HG03457 (cell line): ENCODE measurements around the gene DMD.
"Not testable (repeated sequence)": the region's sequence is repeated elsewhere in the genome, so short reads cannot be mapped to it uniquely, and the experiment has no call there.

Experiments
- ATAC-seq: cut with Tn5 transposase; IDR thresholded peaks from one replicate; pipeline ENCODE4 v1.9.1; 2021; ENCODE audit warnings: moderate number of reproducible peaks; ENCODE audit not compliant: unreplicated experiment

The DMD gene

GRCh38 chrX:31470753-31471152, 1740.6 kb downstream of the DMD start:
- ATAC-seq: not testable (repeated sequence)

- ATAC-seq: no peak
Measured at GRCh38 chrX:31464306-31464915, 1746.9 kb downstream of the DMD start.

- ATAC-seq: no peak
Measured at GRCh38 chrX:31461266-31461665, 1750.1 kb downstream of the DMD start.

GRCh38 chrX:31459361-31459760, 1752.0 kb downstream of the DMD start:
- ATAC-seq: no peak

- ATAC-seq: no peak
Measured at GRCh38 chrX:31449965-31450364, 1761.4 kb downstream of the DMD start.

- ATAC-seq: no peak
Measured at GRCh38 chrX:31449081-31449480, 1762.3 kb downstream of the DMD start.

- no peak for ATAC-seq
Measured at GRCh38 chrX:31445542-31445941, 1765.8 kb downstream of the DMD start.

GRCh38 chrX:31443654-31444053, 1767.7 kb downstream of the DMD start:
- ATAC-seq: no peak

- ATAC-seq: no peak
Measured at GRCh38 chrX:31440546-31440945, 1770.8 kb downstream of the DMD start.

GRCh38 chrX:31436424-31436823, 1774.9 kb downstream of the DMD start:
- ATAC-seq: no peak

GRCh38 chrX:31435592-31435991, 1775.8 kb downstream of the DMD start:
- ATAC-seq: no peak

GRCh38 chrX:31433856-31434255, 1777.5 kb downstream of the DMD start:
- ATAC-seq: no peak

- no peak for ATAC-seq
Measured at GRCh38 chrX:31429915-31430314, 1781.4 kb downstream of the DMD start.

GRCh38 chrX:31423609-31424189, 1787.7 kb downstream of the DMD start:
- no peak for ATAC-seq

GRCh38 chrX:31421441-31421840, 1789.9 kb downstream of the DMD start:
- ATAC-seq: no peak

- no peak for ATAC-seq
Measured at GRCh38 chrX:31420711-31421151, 1790.6 kb downstream of the DMD start.

GRCh38 chrX:31420302-31420701, 1791.0 kb downstream of the DMD start:
- no peak for ATAC-seq

GRCh38 chrX:31397119-31397518, 1814.2 kb downstream of the DMD start:
- ATAC-seq: no peak

- no peak for ATAC-seq
Measured at GRCh38 chrX:31392513-31392912, 1818.8 kb downstream of the DMD start.

- ATAC-seq: no peak
Measured at GRCh38 chrX:31388946-31389345, 1822.4 kb downstream of the DMD start.

- ATAC-seq: no peak
Measured at GRCh38 chrX:31384471-31384870, 1826.9 kb downstream of the DMD start.

GRCh38 chrX:31383991-31384390, 1827.4 kb downstream of the DMD start:
- no peak for ATAC-seq

GRCh38 chrX:31378973-31379372, 1832.4 kb downstream of the DMD start:
- ATAC-seq: not testable (repeated sequence)
